WI38 (cell line): ENCODE results near the gene RPL38.

Experiments used
- H3K4me3 ChIP-seq: 2 replicates; pipeline ENCODE4 v1.5.1; 2011; ENCODE audit warnings: low read depth, mild to moderate bottlenecking, control low read depth, low read length
- TF ChIP-seq, protein P1 (sequence below): IDR thresholded peaks from 2 replicates; pipeline ENCODE4 v1.5.1; 2012; ENCODE audit warnings: low read depth, mild to moderate bottlenecking, control low read depth, low read length

The RPL38 gene

DNA sequence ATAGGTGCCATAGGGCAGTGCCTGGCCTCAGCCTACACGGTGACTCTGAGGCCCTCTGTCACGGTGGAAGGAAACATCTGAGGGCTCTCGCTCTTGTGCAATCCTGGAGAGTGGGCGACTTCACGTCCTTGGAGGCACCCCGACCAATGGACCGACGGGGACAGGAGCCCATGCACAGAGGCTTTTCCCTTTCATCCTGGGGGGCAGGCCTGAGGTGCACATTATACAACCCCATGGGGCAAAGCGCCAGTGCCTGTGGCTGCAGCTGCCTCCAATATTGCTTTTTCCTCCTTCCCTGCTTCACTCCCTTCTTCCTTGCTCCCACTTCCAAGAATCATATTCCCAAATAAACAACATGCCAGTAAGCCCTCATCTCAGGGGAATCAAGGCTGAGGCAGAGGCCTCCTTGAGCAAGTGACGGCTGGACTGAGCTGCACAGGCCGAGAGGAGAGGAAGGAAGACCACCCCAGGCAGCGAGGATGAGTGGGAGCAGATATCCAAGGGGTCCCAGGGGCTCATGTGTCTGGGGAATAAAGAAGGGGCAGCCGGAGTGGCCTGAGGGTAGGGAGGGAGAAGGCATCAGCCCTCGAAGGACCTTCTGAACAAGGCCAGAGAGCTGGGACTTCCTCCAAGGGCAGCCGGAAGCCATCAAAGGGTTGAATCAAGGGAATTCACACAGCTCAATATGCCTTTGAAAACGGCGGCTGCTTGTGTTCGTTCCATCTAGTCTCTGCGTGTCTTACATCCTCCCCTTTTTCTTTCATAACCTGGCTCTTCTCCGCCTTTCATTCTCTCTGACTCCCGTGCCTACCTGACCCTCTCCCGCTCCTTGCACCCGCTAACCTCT is 42.6 kb upstream of the RPL38 start:
- no peak overlapping the region for H3K4me3 ChIP-seq
- TF ChIP-seq, protein P1, sequence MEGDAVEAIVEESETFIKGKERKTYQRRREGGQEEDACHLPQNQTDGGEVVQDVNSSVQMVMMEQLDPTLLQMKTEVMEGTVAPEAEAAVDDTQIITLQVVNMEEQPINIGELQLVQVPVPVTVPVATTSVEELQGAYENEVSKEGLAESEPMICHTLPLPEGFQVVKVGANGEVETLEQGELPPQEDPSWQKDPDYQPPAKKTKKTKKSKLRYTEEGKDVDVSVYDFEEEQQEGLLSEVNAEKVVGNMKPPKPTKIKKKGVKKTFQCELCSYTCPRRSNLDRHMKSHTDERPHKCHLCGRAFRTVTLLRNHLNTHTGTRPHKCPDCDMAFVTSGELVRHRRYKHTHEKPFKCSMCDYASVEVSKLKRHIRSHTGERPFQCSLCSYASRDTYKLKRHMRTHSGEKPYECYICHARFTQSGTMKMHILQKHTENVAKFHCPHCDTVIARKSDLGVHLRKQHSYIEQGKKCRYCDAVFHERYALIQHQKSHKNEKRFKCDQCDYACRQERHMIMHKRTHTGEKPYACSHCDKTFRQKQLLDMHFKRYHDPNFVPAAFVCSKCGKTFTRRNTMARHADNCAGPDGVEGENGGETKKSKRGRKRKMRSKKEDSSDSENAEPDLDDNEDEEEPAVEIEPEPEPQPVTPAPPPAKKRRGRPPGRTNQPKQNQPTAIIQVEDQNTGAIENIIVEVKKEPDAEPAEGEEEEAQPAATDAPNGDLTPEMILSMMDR, result no peak

DNA sequence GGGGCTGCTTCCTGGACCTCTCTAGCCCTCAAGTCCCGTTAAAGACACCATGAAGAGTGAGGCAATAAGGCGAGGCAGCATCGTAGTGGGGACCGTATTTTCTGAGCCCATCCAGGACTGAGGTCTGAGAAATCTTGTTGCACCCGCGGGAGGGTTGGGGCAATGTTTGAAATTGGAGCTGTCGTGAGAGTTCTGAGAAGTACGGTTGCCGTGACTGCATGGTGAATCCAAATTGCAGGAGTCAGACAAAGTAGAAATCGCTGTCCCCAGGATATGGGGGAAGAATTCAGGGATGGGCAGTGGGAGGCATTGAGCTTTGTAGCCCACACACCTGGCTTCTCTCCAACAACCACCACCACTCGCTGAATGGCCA is 42.0 kb upstream of the RPL38 start:
- TF ChIP-seq, protein P1, result no peak
- H3K4me3 ChIP-seq, result no peak overlapping the region

DNA sequence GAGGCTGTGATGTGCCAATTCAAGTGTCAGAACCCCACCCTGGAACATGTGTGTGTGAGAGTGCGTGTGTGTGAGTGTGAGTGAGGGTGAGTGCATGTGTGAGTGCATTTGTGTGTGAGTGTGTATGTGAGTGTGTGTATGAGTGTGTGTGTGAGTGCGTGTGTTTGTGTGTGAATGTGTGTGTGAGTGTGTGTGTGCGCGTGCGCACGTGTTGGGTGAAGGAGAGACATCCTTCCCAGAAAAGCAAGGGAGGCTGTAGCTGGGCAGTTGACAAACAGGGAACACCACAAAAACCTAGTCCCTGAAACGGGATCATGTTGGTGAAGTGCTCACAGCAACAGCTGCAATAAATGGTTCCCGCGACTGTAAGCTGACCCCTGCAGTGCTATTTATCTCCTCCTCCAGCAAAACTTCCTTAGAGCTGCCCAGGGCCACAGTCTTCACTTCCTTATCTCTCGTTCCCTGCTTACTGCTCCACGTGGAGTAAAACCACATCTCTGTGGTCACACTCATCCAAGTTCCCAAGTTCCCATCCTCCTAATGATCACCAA is 40.1 kb upstream of the RPL38 start:
- TF ChIP-seq, protein P1, result no peak

DNA sequence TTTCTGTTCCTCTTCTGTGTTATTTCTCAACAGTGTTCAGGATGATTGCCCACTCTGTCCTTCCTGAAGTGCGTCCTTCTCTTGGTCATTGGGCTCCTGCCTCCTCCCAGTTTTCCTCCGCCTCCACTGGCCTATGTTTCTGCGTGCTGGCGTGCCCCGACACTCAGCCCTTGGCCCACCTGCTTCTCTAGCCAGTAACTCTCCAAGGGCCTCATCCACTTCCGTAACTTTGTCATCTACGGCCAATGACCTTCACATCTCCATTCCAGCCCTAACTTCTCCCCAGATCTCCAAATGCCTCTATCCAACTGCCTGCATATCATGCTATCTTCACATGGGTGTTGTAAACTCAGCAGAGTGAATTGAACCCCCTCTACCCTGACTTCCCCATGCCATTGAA is 39.6 kb upstream of the RPL38 start:
- TF ChIP-seq, protein P1, result no peak
- no peak overlapping the region for H3K4me3 ChIP-seq

More for the DNA sequence above, 40.1 kb upstream of the RPL38 start:
- no peak overlapping the region for H3K4me3 ChIP-seq

DNA sequence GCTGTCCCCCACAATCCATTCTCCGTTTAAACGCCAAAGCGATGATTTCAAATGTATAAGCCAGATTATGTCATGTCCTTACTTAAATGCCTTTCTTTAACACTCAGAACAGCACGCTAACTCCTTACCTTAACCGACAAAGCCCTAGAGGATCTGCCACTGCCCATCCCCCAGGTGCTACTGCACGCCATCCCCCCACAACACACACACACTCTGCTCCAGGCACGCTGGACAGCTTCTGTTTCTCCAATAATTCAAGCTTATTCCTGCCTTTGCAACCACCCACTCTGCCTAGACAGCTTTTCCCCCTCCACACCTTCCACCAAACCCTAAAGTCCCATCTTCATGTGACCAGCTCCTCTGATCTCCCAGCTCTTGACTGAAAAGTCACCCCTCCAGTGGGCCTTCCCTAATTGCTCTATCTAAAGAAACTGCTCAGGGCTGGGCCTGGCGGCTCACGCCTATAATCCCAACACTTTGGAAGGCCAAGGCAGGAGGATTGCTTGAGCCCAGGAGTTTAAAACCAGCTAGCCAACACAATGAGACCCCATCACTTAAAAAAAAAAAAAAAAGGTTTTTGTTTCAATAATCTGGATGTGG is 38.9 kb upstream of the RPL38 start:
- TF ChIP-seq, protein P1, result no peak
- H3K4me3 ChIP-seq, result no peak overlapping the region

DNA sequence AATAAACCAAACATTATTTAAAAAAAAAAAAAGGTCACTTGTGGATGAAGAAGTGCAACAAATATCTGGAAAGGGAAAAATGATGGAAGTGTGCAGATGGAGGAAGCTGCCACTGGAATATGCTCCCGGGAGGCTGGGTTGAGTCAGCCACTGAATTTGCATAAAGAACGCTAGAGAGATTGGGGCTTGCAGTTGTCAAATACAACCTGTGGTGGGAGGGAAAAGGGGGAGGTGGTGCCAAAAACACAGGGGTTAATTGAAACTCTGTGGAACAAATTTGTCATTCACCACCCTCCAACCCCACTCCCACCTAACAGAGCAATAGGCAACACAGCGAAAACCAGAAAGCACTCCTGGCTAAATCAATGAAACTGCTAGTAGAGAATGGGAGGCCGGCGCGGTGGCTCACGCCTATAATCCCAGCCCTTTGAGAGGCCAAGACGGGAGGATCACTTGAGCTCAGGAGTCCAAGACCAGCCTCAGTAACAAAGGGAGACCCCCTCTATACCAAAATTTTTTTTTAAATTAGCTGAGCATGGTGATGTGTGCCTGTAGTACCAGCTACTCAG is 37.6 kb upstream of the RPL38 start:
- no peak overlapping the region for H3K4me3 ChIP-seq
- TF ChIP-seq, protein P1, result no peak

DNA sequence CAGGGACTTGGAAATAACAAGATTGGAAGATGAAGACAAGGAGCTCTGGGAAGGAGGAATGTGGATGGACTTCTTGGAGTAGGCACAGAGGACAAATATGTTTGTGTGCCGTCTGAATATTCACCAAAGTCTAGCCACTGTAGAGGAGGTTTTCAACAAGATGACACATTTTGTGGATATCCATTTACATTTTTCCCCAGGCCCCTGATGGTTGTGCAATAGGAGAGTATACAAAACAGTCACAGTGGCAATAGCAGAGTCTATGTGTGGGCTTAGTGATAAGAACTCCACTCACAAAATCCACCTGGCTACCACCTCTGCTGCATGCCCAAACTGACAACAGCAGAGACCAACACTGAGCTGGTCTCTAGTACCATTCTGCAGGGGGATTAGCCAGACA is 32.6 kb upstream of the RPL38 start:
- TF ChIP-seq, protein P1, result no peak
- no peak overlapping the region for H3K4me3 ChIP-seq
